Activated CD4-positive, alpha-beta T cell treated with anti-CD3 and anti-CD28 coated beads, Interleukin-2, amount 10 ng/mL, durations not matched to agents 7 days and 5 days (primary cell): ENCODE data around the gene CHRM4. TPM values are rescaled to one million over a fixed set of nuclear protein-coding genes. Genes with fewer than 3 reads are reported as not detected.
"Not testable (repeated sequence)": the region's sequence is repeated elsewhere in the genome, so short reads cannot be mapped to it uniquely, and the experiment has no call there.

Source experiments
- CTCF ChIA-PET: fragments of 350-600 bp; sonication (Branson Sonifier 250); formaldehyde crosslinking; loops from one replicate; lab custom pipeline; 2021; ENCODE audit warnings: antibody characterized with exemption; lab: Charles Lee
- POLR2A ChIA-PET: fragments of 350-600 bp; sonication (Branson Sonifier 250); formaldehyde crosslinking; loops from one replicate; lab custom pipeline; 2021; ENCODE audit warnings: antibody characterized with exemption; lab: Charles Lee
- DNase-seq: peaks from one replicate; pipeline ENCODE4 v3.0.0-alpha.2; 2020
- H3K27ac Mint-ChIP-seq: one replicate; pipeline ENCODE4 v1.8.0; 2021; ENCODE audit warnings: mild to moderate bottlenecking, moderate library complexity, mixed read lengths
- H3K27me3 Mint-ChIP-seq: one replicate; pipeline ENCODE4 v1.8.0; 2021; ENCODE audit warnings: mixed read lengths
- H3K36me3 Mint-ChIP-seq: one replicate; pipeline ENCODE4 v1.8.0; 2021; ENCODE audit warnings: low read depth, mixed read lengths
- H3K4me1 Mint-ChIP-seq: one replicate; pipeline ENCODE4 v1.8.0; 2021; ENCODE audit warnings: mixed read lengths
- H3K4me3 Mint-ChIP-seq: one replicate; pipeline ENCODE4 v1.8.0; 2021; ENCODE audit warnings: mild to moderate bottlenecking, moderate library complexity, mixed read lengths
- H3K9me3 Mint-ChIP-seq: one replicate; pipeline ENCODE4 v1.8.0; 2021; ENCODE audit warnings: mixed read lengths
- total RNA-seq, 2 experiments: library from RNA; stranded (reverse); gene quantifications; one replicate each; pipeline ENCODE4 v1.2.3, GENCODE V29; 2021

CHRM4 gene
- total RNA-seq, 2 experiments from 2014 or later, result 0.12 to 0.31 TPM

DNA sequence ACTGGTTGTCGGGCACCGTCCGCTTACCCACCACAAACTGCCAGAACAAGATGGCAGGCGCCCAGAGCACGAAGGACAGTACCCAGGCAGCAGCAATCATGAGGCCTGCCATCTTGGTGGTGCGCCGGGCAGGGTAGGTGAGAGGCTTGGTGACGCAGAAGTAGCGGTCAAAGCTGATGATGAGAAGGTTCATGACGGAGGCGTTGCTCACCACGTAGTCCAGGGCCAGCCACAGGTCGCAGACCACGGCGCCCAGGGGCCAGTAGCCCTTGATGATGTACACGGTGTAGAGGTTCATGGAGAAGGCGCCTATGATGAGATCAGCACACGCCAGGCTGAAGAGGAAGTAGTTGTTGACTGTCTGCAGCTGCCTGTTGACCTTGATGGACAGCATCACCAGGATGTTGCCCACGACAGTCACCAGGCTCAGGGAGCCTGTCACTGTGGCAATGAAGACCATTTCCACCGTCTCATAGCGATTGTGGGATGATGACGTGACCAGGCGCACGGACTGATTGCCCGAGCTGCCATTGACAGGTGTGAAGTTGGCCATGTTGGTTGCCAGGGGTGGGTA, 5.5 kb downstream of the CHRM4 start:
- Mint-ChIP-seq H3K36me3 (peaks cover 2% of the 10 kb centered on the region), H3K4me3 (no peak overlapping the region), H3K4me1 (peaks cover 23% of the 10 kb centered on the region), H3K27me3 (peaks cover 65% of the 10 kb centered on the region), H3K9me3 (no peaks in the 10 kb centered on the region), H3K27ac (no peak overlapping the region)
- POLR2A ChIA-PET, result no interaction called here
- no peak for DNase-seq
- CTCF ChIA-PET, result no interaction called here

DNA sequence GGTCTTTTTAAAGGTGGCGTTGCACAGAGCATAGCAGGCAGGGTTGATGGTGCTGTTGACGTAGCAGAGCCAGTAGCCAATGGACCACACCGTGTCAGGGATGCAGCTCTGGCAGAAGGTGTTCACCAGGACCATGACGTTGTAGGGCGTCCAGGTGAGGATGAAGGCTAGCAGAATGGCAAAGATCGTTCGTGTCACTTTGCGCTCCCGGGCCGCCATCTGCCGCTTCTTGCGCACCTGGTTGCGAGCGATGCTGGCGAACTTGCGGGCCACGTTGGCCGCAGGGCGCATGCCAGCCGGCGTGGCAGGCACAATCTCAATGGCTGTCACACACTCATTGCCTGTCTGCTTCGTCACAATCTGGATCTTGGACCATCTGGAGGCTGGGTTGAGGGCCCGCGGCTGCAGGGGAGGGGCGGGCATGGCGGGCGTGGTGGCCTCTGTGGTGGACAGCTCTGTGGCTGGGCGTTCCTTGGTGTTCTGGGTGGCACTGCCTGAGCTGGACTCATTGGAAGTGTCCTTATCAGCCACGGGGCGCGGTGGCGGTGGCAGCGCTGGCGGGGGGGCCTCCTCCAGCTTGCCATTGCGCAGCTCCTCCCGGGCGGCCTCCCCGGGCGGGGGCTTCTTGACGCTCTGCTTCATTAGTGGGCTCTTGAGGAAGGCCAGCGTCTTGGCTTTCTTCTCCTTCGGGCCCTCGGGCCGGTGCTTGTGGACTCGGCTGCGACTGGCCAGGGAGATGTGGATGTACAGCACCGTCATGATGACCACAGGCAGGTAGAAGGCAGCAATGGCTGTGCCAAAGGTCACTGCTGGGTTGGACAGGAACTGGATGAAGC, 6.2 kb downstream of the CHRM4 start:
- DNase-seq, result no peak
- Mint-ChIP-seq H3K4me1 (peaks cover 23% of the 10 kb centered on the region), H3K4me3 (no peak overlapping the region), H3K36me3 (peaks cover 2% of the 10 kb centered on the region), H3K9me3 (no peaks in the 10 kb centered on the region), H3K27ac (no peak overlapping the region), H3K27me3 (peaks cover 58% of the 10 kb centered on the region)
- ChIA-PET CTCF (interaction anchor here (0.7 to 1.1 kb wide), 2 partner anchors 34 to 130 kb away, joined by 3 to 4 read pairs; no protein-coding TSS in a partner anchor), POLR2A (no interaction called here)

DNA sequence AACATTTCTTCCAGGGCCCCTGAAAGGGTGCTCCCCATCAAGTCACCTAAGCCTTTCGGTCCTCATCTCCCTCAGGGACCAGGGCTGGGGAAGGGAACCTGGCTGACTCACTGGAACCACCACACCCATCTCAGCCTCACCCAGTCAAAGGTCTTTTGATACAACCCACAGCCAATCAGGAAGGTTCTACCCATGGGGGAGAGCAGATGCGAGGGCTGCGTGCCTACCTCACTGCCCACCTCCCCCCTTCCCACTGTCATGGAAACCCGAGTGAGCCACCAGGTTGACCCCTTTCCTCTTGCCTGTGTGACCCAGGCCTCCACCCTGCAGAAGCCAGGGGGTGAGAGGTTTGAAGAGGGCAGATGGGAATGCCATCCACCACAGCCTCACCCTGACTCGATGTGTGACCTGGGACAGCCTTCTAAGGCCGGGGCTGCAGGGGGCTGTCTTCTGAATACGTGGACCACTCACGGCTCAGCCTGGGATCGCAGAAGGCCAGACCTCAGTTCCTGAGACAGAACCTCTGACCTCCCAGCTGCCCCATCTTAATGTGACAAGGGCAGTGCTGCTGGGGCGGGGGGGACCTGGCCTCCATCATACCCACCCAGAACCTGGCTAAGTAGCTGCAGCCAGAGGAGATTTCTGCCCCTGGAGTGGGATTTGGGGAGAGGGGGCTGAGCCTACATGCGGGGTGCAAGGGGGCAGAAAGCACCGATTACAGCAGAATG, 7.4 kb downstream of the CHRM4 start:
- no peak for DNase-seq
- ChIA-PET CTCF (interaction anchor here (0.6 to 1.5 kb wide), 4 partner anchors 8 to 211 kb away, joined by 3 to 5 read pairs (median 4); no protein-coding TSS in a partner anchor), POLR2A (no interaction called here)
- H3K9me3 Mint-ChIP-seq, result no peaks in the 10 kb centered on the region
- no peak overlapping the region for H3K27ac Mint-ChIP-seq
- H3K27me3 Mint-ChIP-seq, result peaks cover 46% of the 10 kb centered on the region
- peaks cover 4% of the 10 kb centered on the region for H3K36me3 Mint-ChIP-seq
- H3K4me3 Mint-ChIP-seq, result no peak overlapping the region
- peaks cover 22% of the 10 kb centered on the region for H3K4me1 Mint-ChIP-seq

- Mint-ChIP-seq H3K36me3 (peaks cover 7% of the 10 kb centered on the region), H3K4me1 (peaks cover 21% of the 10 kb centered on the region), H3K4me3 (no peak overlapping the region), H3K9me3 (no peaks in the 10 kb centered on the region), H3K27ac (no peak overlapping the region), H3K27me3 (peaks cover 38% of the 10 kb centered on the region)
- CTCF ChIA-PET, result interaction anchor here (0.6 to 1.5 kb wide), 4 partner anchors 9 to 212 kb away, joined by 3 to 5 read pairs (median 4); no protein-coding TSS in a partner anchor
- POLR2A ChIA-PET, result no interaction called here
- no peak for DNase-seq
Measured at GRCh38 chr11:46383404-46383758, 8.2 kb downstream of the CHRM4 start.

DNA sequence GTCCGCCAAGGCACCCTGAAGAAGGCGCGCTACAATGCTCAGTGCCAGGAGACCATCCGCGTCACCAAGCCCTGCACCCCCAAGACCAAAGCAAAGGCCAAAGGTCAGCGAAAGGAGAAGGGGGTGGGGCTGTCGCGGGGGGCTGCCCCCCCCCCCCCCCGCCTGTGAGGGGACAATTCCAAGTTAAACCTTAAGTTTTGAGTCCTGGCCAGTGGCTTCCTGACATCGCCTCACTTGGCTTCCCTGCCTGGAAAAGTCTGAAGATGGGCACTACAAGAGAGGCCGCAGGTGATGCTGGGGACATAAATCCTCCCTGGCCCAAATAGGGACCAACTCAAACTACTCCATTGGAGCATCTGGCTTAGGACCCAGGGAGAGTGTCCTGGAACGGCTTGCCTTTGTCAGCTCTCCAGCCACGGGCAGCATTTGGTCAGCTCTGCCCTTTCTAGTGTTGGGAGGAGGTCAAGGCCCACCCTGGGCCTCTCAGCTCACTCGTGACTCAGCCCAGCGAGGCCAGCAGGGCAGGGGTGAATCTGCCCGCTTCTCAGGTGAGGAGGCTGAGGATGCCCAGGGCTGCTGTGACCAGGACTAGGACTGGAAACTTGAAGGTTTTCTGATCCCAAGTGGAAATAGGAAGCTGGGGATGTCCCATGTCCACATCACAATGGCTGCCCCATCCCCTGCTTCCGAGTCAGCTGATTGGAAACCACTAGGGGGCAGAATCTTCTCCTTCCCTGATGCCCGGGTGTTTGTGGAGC, 8.8 kb downstream of the CHRM4 start:
- POLR2A ChIA-PET, result no interaction called here
- no peak overlapping the region for H3K27ac Mint-ChIP-seq
- H3K4me3 Mint-ChIP-seq, result no peak overlapping the region
- peaks cover 12% of the 10 kb centered on the region for H3K36me3 Mint-ChIP-seq
- H3K9me3 Mint-ChIP-seq, result no peaks in the 10 kb centered on the region
- CTCF ChIA-PET, result interaction anchor here (1.2 to 1.5 kb wide), 3 partner anchors 10 to 33 kb away, joined by 4 to 5 read pairs (median 4); no protein-coding TSS in a partner anchor
- peaks cover 15% of the 10 kb centered on the region for H3K4me1 Mint-ChIP-seq
- DNase-seq, result no peak
- peaks cover 32% of the 10 kb centered on the region for H3K27me3 Mint-ChIP-seq

DNA sequence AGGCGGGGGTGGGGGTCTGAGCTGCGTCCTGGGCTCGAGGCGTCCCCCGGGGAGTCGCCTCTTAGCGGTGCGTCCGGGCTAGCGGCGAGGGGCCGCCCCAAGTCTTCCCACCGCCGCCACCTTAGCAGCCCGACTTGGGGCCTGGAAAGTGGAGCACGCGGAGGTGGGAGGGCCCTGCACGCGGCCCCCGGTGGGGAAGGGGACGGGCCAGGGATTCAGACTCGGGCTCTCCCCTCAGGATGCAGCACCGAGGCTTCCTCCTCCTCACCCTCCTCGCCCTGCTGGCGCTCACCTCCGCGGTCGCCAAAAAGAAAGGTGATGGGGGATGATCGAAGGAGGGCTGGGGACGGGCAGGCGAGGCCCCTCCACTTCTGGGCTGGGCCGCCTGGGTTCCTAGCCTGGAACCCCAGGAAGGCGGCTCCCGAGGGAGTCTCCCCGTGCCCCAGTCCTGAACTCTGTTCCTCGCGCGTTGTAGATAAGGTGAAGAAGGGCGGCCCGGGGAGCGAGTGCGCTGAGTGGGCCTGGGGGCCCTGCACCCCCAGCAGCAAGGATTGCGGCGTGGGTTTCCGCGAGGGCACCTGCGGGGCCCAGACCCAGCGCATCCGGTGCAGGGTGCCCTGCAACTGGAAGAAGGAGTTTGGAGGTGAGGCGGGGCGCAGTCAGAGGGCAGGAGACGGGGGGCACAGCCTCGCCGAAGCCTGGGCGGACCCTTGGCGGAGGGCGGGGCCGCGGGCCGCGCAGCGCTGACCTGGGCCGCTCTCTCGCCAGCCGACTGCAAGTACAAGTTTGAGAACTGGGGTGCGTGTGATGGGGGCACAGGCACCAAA, 9.5 kb downstream of the CHRM4 start:
- H3K27me3 Mint-ChIP-seq, result peaks cover 28% of the 10 kb centered on the region
- H3K27ac Mint-ChIP-seq, result no peak overlapping the region
- no peaks in the 10 kb centered on the region for H3K9me3 Mint-ChIP-seq
- ChIA-PET POLR2A (no interaction called here), CTCF (interaction anchor here (1.2 kb wide), 1 partner anchor 32 kb away, joined by 4 read pairs; no protein-coding TSS in a partner anchor)
- no peak for DNase-seq
- peaks cover 11% of the 10 kb centered on the region for H3K4me1 Mint-ChIP-seq
- peaks cover 20% of the 10 kb centered on the region for H3K36me3 Mint-ChIP-seq
- peak overlapping the region; percentile 58 for H3K4me3 Mint-ChIP-seq

- no peak for DNase-seq
- Mint-ChIP-seq H3K4me3 (peak within 1 kb of the TSS; percentile 69), H3K27ac (peak within 1 kb of the TSS; percentile 57), H3K36me3 (peaks cover 28% of the 10 kb centered on the region), H3K27me3 (peaks cover 20% of the 10 kb centered on the region), H3K4me1 (peaks cover 11% of the 10 kb centered on the region), H3K9me3 (no peaks in the 10 kb centered on the region)
- ChIA-PET POLR2A (no interaction called here), CTCF (interaction anchor here (4.4 kb wide), 1 partner anchor 29 kb away, joined by 21 read pairs; no protein-coding TSS in a partner anchor)
Measured at GRCh38 chr11:46381048-46381818, 10.3 kb downstream of the CHRM4 start, which contains the start of gene MDK. MDK (plus strand) TSS chr11:46381669; CDS start chr11:46382058, 389 bp downstream.

DNA sequence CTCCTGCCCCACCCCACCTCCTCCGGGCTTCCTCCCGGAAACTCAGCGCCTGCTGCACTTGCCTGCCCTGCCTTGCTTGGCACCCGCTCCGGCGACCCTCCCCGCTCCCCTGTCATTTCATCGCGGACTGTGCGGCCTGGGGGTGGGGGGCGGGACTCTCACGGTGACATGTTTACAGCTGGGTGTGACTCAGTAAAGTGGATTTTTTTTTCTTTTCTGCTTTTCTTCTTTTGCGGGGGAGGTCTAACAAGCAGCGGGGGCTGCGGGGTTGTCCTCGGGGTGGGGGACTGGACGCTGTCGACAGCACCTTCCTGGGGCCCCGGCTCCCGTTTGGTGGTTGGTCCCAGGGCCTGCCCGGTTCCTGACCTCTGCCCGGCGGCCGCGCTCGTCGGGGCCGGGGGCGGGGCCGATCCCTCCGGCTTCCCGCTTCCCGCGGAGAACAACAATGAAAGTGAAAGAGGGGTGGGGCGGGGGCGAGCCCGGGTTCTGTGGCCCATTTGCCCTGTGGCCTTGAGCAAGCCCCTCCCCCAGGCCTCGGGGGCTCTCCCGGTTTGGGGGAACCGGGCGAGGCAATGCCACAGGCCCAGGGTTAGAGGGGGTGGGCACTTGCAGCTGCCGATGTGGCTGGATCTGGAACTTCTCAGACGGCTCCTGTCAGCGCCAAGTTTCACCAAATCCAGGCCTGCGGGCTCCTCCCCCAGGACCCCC, 11.1 kb downstream of the CHRM4 start:
- CTCF ChIA-PET, result interaction anchor here (1.0 to 4.4 kb wide), 3 partner anchors 12 to 37 kb away, joined by 3 to 21 read pairs (median 4); no protein-coding TSS in a partner anchor
- H3K36me3 Mint-ChIP-seq, result peaks cover 29% of the 10 kb centered on the region
- peak overlapping the region; percentile 57 for H3K27ac Mint-ChIP-seq
- no peaks in the 10 kb centered on the region for H3K9me3 Mint-ChIP-seq
- peaks cover 11% of the 10 kb centered on the region for H3K4me1 Mint-ChIP-seq
- peaks cover 17% of the 10 kb centered on the region for H3K27me3 Mint-ChIP-seq
- POLR2A ChIA-PET, result no interaction called here
- DNase-seq, result peak; percentile 76
- H3K4me3 Mint-ChIP-seq, result peak overlapping the region; percentile 69

- CTCF ChIA-PET, result interaction anchor here (1.0 to 4.4 kb wide), 5 partner anchors 11 to 39 kb away, joined by 3 to 21 read pairs (median 4); no protein-coding TSS in a partner anchor
- POLR2A ChIA-PET, DNase-seq, H3K9me3 Mint-ChIP-seq: not testable (repeated sequence)
- Mint-ChIP-seq H3K4me3 (peak overlapping the region; percentile 10), H3K27me3 (peaks cover 15% of the 10 kb centered on the region), H3K4me1 (peaks cover 11% of the 10 kb centered on the region), H3K27ac (peak overlapping the region; percentile 76), H3K36me3 (peaks cover 34% of the 10 kb centered on the region)
Measured at GRCh38 chr11:46379482-46380293, 11.9 kb downstream of the CHRM4 start.
